ENCODE data around the gene SOST. TPM values are rescaled to one million over a fixed set of nuclear protein-coding genes. Genes with fewer than 3 reads are reported as not detected.

SOST gene
- total RNA-seq, 1 experiment from 2014 or later = not detected

- ATAC-seq (peak; percentile 78), DNase-seq (ENCODE audit: low read depth, low spot score) (no peak)
- no peak overlapping the region for H3K4me3 ChIP-seq (ENCODE audit: low read depth in 2 of 2, low read length in 2 of 2)
- intact Hi-C loops (cut with micrococcal nuclease; ENCODE audit: unreplicated experiment) = no loop called here
- BruUV-seq (replicated peaks) = no TSS peak
- no peak overlapping the region for H3K27ac ChIP-seq (ENCODE audit: low read length)
- no peaks in the 10 kb centered on the region for H3K9me3 ChIP-seq (ENCODE audit: control insufficient read depth, insufficient read depth, low read depth, low read length)
- TF ChIP-seq TCF7L2 (IDR thresholded peaks at IDR 0.05; ENCODE audit: low read depth, low read length) (no peak), REST (IDR thresholded peaks at IDR 0.05; ENCODE audit: insufficient read depth in 1 of 2, low read depth in 2 of 2, low read length in 1 of 2) (no peak), SIN3A (IDR thresholded peaks at IDR 0.05; ENCODE audit: borderline replicate concordance, insufficient read depth, low read depth, low read length) (no peak), CTCF (IDR thresholded peaks at IDR 0.05) (no peak), POLR2AphosphoS5 (IDR thresholded peaks at IDR 0.05; ENCODE audit: low read depth, low read length) (no peak)
- POLR2A ChIA-PET = no interaction called here
- no peaks in the 10 kb centered on the region for H3K4me1 ChIP-seq (ENCODE audit: control insufficient read depth, insufficient read depth, low read length)
- in situ Hi-C loops (cut with HindIII; ENCODE audit: low pct_unique_long_range_greater_than_20kb, low sequenced_read_pairs) = no loop called here
- H3K36me3 ChIP-seq (ENCODE audit: control insufficient read depth, insufficient read depth, low read length) = no peaks in the 10 kb centered on the region
- CTCF ChIA-PET = no interaction called here
- H3K27me3 ChIP-seq (ENCODE audit: control insufficient read depth, insufficient read depth, low read length) = no peaks in the 10 kb centered on the region
These were observed 33.0 kb upstream of the SOST start for GRCh38 chr17:43791589-43791988.

GRCh38 chr17:43790311-43790940 lies 31.8 kb upstream of the SOST start:
- in situ Hi-C loops (cut with HindIII; ENCODE audit: low pct_unique_long_range_greater_than_20kb, low sequenced_read_pairs) = no loop called here

More at GRCh38 chr17:43790311-43790940, 31.8 kb upstream of the SOST start:
- Histone ChIP-seq H3K9me3 (ENCODE audit: control insufficient read depth, insufficient read depth, low read depth, low read length) (no peaks in the 10 kb centered on the region), H3K4me1 (ENCODE audit: control insufficient read depth, insufficient read depth, low read length) (no peaks in the 10 kb centered on the region), H3K36me3 (ENCODE audit: control insufficient read depth, insufficient read depth, low read length) (no peaks in the 10 kb centered on the region), H3K27me3 (ENCODE audit: control insufficient read depth, insufficient read depth, low read length) (no peaks in the 10 kb centered on the region), H3K27ac (ENCODE audit: low read length) (no peak overlapping the region), H3K4me3 (ENCODE audit: low read depth in 2 of 2, low read length in 2 of 2) (no peak overlapping the region)
- BruUV-seq (replicated peaks) = no TSS peak
- DNase-seq (ENCODE audit: low read depth, low spot score) (no peak), ATAC-seq (peak; percentile 78)
- ChIA-PET CTCF (interaction anchor here (0.6 to 0.9 kb wide), 2 partner anchors 56 to 61 kb away, joined by 4 to 6 read pairs; no protein-coding TSS in a partner anchor), POLR2A (no interaction called here)
- intact Hi-C loops (cut with micrococcal nuclease; ENCODE audit: unreplicated experiment) = no loop called here
- no peak for TF ChIP-seq TCF7L2 (IDR thresholded peaks at IDR 0.05; ENCODE audit: low read depth, low read length)
- TF ChIP-seq CTCF (IDR thresholded peaks at IDR 0.05) = peak; percentile 46
